LNCaP clone FGC (cell line): ENCODE results near the gene TRAP1.
"Not testable (repeated sequence)": the region's sequence is repeated elsewhere in the genome, so short reads cannot be mapped to it uniquely, and the experiment has no call there.

ENCODE experiments used
- DNase-seq: peaks from one replicate; pipeline ENCODE4 v3.0.0-alpha.2; 2011; ENCODE audit warnings: low read depth
- H3K4me3 ChIP-seq: 2 replicates; pipeline ENCODE4 v1.5.1; 2011; ENCODE audit warnings: mild to moderate bottlenecking, low read depth, low read length, control low read depth
- TF ChIP-seq, protein P1 (sequence below): IDR thresholded peaks from 2 replicates; pipeline ENCODE4 v1.5.1; 2012; ENCODE audit warnings: mild to moderate bottlenecking; ENCODE audit not compliant: control insufficient read depth, insufficient read depth; ENCODE audit errors: extremely low read depth

The TRAP1 gene

DNA sequence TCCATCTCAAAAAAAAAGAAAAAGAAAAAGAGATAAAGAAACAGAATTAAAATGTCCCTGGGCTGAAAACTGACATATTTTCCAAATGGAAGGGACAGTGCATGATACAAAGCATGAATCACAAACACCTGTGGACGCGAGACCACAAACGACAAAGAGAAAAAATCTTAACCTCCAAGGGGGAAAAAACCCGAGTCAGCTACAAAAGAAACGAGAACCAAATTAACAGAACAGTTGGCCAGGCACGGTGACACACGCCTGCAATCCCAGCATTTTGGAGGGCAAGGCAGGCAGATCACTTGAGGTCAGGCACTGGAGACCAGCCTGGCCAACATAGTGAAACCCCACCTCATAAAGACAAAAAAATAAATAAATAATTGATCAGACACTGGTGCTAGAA is 1.9 kb downstream of the TRAP1 start:
- no peak overlapping the region for H3K4me3 ChIP-seq
- DNase-seq, result no peak
- TF ChIP-seq, protein P1, sequence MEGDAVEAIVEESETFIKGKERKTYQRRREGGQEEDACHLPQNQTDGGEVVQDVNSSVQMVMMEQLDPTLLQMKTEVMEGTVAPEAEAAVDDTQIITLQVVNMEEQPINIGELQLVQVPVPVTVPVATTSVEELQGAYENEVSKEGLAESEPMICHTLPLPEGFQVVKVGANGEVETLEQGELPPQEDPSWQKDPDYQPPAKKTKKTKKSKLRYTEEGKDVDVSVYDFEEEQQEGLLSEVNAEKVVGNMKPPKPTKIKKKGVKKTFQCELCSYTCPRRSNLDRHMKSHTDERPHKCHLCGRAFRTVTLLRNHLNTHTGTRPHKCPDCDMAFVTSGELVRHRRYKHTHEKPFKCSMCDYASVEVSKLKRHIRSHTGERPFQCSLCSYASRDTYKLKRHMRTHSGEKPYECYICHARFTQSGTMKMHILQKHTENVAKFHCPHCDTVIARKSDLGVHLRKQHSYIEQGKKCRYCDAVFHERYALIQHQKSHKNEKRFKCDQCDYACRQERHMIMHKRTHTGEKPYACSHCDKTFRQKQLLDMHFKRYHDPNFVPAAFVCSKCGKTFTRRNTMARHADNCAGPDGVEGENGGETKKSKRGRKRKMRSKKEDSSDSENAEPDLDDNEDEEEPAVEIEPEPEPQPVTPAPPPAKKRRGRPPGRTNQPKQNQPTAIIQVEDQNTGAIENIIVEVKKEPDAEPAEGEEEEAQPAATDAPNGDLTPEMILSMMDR, result no peak

DNA sequence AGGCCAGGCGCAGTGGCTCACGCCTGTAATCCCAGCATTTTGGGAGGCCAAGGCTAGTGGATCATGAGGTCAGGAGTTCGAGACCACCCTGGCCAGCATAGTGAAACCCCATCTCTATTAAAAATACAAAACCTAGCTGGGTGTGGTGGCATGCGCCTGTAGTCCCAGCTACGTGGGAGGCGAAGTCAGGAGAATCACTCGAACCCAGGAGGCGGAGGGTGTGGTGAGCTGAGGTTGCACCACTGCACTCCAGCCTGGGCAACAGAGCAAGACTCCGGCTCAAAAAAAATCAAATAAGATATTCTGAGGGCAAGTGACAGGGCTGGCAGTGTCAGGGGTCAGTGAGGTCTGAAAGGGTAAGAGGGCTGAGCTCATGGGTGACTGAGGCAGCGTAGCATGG is 2.9 kb downstream of the TRAP1 start:
- not testable (repeated sequence) for H3K4me3 ChIP-seq, DNase-seq

DNA sequence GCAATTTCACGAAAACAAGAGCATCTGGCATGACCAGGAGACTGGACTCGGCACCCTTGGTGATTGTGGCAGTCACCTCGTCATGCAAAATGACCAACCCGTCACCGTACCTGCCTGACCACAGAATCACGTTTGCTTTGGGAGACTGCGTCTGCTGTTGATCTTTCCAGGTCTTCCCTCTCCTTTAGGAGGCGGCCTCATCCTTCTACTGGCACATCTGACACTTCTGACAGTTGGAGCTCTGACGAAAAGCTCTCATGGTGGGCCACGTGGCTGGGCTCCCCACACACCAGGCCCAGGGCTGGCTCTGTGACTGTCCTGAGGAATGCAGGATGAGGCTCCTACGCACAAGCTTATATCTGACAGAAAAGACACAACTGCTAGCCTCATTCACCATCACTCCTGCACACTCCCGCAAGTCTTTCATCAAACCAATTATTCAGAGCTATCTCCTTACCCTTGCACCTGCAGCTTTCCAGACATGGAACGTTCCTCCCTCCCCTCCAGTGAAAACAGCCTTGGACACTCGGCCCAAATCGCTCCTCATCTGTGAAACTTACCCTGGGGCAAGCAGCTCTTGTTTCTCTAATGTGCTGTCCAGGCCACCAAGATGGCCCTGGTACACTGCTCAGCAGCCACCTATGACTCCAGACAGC is 3.6 kb downstream of the TRAP1 start:
- TF ChIP-seq, protein P1, result no peak
- DNase-seq, result no peak
- H3K4me3 ChIP-seq, result no peak overlapping the region

DNA sequence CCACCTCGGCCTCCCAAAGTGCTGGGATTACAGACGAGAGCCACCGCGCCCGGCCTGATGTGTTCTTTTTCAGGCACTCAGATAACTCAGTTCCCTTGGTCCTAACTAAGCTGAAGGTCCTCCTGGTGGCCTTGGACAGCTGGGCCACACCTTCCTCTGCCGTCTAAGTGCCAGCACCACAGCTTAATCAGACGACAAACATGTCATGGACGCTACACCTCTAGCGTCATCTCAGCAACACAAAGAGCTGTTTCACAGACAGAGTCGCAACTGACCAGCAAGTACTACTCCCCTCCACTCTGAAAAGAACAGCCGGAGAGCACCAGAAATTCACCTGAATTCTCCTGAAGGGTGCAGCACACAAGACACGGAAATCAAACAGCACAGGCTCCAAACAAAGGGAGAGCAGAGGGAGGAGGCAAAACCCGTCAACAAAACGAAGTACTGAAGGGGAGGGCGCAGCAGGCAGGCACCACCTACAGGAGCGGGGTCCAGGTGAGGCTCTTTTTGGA is 4.4 kb downstream of the TRAP1 start:
- H3K4me3 ChIP-seq, result no peak overlapping the region
- TF ChIP-seq, protein P1, result no peak
- DNase-seq, result no peak

DNA sequence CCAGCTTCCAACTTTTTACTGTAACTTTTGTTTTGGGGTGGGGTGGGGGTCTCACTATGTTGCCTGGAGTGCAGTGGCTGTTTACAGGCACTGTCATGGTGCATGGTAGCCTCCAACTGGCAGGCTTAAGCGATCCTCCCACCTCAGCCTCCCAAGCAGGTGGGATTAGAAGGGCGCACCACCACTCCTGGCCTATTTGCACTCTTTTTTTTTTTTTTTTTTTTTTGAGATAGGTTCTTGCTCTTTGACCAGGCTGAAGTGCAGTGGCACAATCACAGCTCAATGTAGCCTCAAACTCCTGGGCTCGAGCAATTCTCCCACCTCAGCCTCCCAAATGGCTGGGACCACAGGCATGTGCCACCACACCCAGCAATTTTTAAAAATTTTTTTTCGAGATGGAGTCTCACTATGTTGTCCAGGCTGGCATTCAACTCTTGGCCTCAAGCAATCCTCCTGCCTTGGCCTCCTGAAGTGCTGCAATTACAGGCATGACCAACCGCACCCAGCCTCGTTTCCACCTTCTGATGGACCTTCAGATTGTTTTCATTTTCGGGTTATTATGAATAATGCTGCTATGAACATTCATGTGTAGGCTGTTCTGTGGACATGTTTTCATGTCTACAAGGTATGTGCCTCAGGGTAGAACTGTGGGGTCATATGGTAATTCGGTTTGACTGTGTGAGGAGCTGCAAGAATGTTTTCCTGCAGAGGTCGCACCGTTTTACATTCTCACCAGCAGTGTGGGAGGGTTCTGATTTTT is 10.9 kb downstream of the TRAP1 start:
- no peak overlapping the region for H3K4me3 ChIP-seq
- TF ChIP-seq, protein P1, result no peak
- no peak for DNase-seq

DNA sequence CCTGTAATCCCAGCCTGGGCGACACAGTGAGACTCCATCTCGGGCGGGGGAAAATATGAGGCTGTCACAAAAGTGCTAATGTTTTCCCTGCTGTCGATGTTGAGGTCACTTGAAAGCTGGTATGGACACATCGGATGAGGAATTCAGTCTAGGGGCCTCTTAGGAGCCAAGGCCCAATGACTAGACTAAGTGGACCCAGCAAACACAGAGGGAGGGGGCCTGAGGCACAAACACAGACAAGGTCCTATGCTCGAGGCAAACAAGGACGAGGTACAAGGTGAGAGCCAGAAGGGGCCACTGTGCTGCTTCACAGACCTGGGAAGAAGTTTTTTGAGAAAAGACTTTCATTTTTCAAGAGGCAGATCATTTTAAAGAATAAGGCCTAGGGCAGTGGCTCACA is 15.2 kb downstream of the TRAP1 start:
- H3K4me3 ChIP-seq, result no peak overlapping the region
- DNase-seq, result no peak
- TF ChIP-seq, protein P1, result no peak

DNA sequence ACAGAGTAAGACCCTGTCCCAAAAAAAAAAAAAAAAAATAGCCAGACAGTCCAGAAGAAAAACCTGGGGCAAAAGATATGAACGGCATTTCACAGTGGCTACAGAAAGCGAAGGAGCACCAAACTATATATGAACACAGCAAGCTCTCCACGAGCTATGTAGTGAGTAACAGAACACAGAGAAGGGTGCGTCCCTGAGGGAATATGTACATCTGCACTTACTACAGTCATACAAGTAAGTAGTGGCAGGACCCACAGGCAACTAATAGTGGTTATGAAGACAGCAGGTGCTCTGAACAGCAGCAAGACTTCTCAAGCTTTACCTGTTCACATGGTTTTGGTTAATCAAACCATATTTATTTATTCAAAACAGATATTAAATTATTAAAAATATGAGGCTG is 15.8 kb downstream of the TRAP1 start:
- TF ChIP-seq, protein P1, result no peak
- H3K4me3 ChIP-seq, result no peak overlapping the region
- DNase-seq, result no peak
